K562 (cell line): ENCODE measurements around the gene LTBR. TPM values are rescaled to one million over a fixed set of nuclear protein-coding genes. Genes with fewer than 3 reads are reported as not detected.

ENCODE experiments used
- C11orf30 ChIP-seq: fragments of 450-650 bp; IDR thresholded peaks from 2 replicates; pipeline ENCODE4 v1.6.1; 2016; ENCODE audit warnings: low read depth, mild to moderate bottlenecking
- COPS2 ChIP-seq: fragments of 450-650 bp; conservative IDR thresholded peaks from 2 replicates; pipeline ENCODE4 v1.6.1; 2016; ENCODE audit warnings: mild to moderate bottlenecking, moderate library complexity
- CTBP1 ChIP-seq: fragments of 450-650 bp; IDR thresholded peaks from 2 replicates; pipeline ENCODE4 v1.6.1; 2016; ENCODE audit warnings: borderline replicate concordance
- FUS ChIP-seq: fragments of 200-400 bp; formaldehyde crosslinking; optimal IDR thresholded peaks from 2 replicates; pipeline ENCODE3; 2017; ENCODE audit warnings: low read depth, low read length
- ILF3 ChIP-seq: fragments of 450-650 bp; IDR thresholded peaks from 2 replicates; pipeline ENCODE4 v1.6.1; 2018; ENCODE audit warnings: antibody characterized with exemption, mild to moderate bottlenecking, moderate library complexity, borderline replicate concordance
- MIER1 ChIP-seq: fragments of 450-650 bp; IDR thresholded peaks from 2 replicates; pipeline ENCODE4 v1.6.1; 2016; ENCODE audit warnings: antibody characterized with exemption, mild to moderate bottlenecking, low read depth
- NR2C1 ChIP-seq, 2 experiments: fragments of 450-650 bp; IDR thresholded peaks; 2 replicates each; pipeline ENCODE4 v1.6.1; 2017; ENCODE audit warnings: mild to moderate bottlenecking in 2 of 2, antibody characterized with exemption in 1 of 2, inconsistent platforms in 1 of 2, missing compliant biosample characterization in 1 of 2, missing genetic modification characterization in 1 of 2
- RHOXF2B ChIP-seq: fragments of 250-450 bp; sonication (Bioruptor Pico); conservative IDR thresholded peaks from 2 replicates; pipeline ENCODE4 v1.5.1; 2021
- SIRT6 ChIP-seq: IDR thresholded peaks from one replicate; pipeline ENCODE4 v1.6.1; 2012; ENCODE audit warnings: low read depth, mild to moderate bottlenecking, control low read depth, inconsistent platforms, low read length, moderate library complexity
- SREBF1 ChIP-seq: fragments of 150-350 bp; IDR thresholded peaks from 2 replicates; pipeline ENCODE4 v1.6.1; 2014; ENCODE audit warnings: antibody characterized with exemption, low read depth, low read length, borderline replicate concordance
- TRIM24 ChIP-seq, 2 experiments: fragments of 450-650 bp; IDR thresholded peaks; 2 replicates each; pipeline ENCODE4 v1.6.1; 2016
- ZNF3 ChIP-seq: fragments of 250-450 bp; sonication (Bioruptor Pico); IDR thresholded peaks from 2 replicates; pipeline ENCODE4 v1.5.0; 2021; ENCODE audit warnings: mild to moderate bottlenecking, moderate library complexity
- polyA plus RNA-seq, 8 experiments: library from polyadenylated mRNA; depleted of rRNA in 4 of 8; stranded (reverse) in 5 of 8; unstranded in 3 of 8; fragments of >200 nt; fragmentation: Nextera tagmentation in 2 of 8; fragmentation: Illumina TruSeq in 1 of 8; extraction: Ambion mirVana in 2 of 8; extraction: Trizol in 1 of 8; gene quantifications; 2 replicates each; pipeline versions ENCODE4 v1.2.1 to v1.2.3, GENCODE V29; 2011 to 2014; ENCODE audit warnings: inconsistent platforms in 1 of 8, missing spikeins in 1 of 8
- total RNA-seq, 7 experiments: library from RNA; depleted of rRNA in 6 of 7; stranded (reverse); fragments of >200 nt in 6 of 7; fragmentation: Illumina TruSeq in 2 of 7; extraction: Trizol in 2 of 7; gene quantifications; 2 replicates each; pipeline versions ENCODE4 v1.2.1 to v1.2.3, GENCODE V29; 2011 to 2021; ENCODE audit warnings: low replicate concordance in 1 of 7
- TF ChIP-seq, protein P1 (sequence below), 3 experiments: IDR thresholded peaks in 2 of 3; conservative IDR thresholded peaks in 1 of 3; 2 replicates each; pipeline ENCODE4 v1.5.1; 2011 to 2012; ENCODE audit warnings: low read length in 3 of 3, mild to moderate bottlenecking in 3 of 3, control low read depth in 2 of 3, improper control_type of control experiment in 1 of 3, inconsistent platforms in 1 of 3, low read depth in 1 of 3, mixed read lengths in 1 of 3, moderate library complexity in 1 of 3; ENCODE audit not compliant: insufficient read depth in 2 of 3
- TF ChIP-seq, protein P2 (sequence below), 2 experiments: fragments of 450-650 bp; IDR thresholded peaks; 2 replicates each; pipeline ENCODE4 v1.6.1; 2018; ENCODE audit warnings: mild to moderate bottlenecking in 2 of 2, low read depth in 1 of 2; ENCODE audit not compliant: partially characterized antibody in 2 of 2
- TF ChIP-seq, protein P3 (sequence below): fragments of 450-650 bp; formaldehyde crosslinking; IDR thresholded peaks from 2 replicates; pipeline ENCODE4 v1.4.0; 2020; ENCODE audit warnings: mild to moderate bottlenecking, mixed read lengths
- TF ChIP-seq, protein P4 (sequence below): fragments of 450-650 bp; IDR thresholded peaks from 2 replicates; pipeline ENCODE4 v1.7.1; 2018; ENCODE audit warnings: mild to moderate bottlenecking, low read depth; ENCODE audit not compliant: partially characterized antibody

Gene LTBR
- total and polyA plus RNA-seq, 9 of the 15 experiments (the other 6 are each of a cell fraction or from before 2014, with no cell fraction given) = 0.96 to 69.0 (median 35.3) TPM

DNA sequence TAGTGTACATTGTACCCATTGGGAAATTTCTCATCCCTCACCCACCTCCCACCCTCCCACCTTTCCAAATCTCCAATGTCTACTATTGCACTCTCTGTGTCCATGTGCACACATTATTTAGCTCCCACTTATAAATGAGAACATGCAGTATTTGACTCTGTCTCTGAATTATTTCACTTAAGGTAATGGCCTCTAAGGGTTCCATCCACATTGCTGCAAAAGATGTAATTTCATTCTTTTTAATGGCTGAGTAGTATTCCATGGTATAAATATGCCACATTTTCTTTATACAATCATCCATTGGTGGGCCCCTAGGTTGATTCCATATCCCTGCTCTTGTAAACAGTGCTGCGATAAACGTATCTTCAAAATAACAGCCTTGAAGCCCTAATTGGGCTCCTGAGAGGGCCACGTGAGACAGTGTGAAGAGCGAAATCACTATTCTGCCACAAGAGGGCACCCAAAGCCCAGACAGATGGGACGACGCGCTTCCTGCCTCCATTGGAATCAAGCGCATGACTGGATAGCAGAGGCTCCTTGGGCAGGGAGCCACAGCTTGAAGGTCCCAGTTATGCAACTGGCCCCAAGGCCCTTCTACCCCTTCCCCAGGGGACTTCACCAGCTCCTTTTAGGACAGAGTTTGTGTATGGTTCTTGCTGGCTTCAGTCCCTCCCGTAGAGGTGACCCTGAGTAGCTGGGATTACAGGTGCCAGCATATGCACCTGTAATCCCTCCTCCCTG lies 39.5 kb downstream of the LTBR start (continued):
- TF ChIP-seq NR2C1 (IDR thresholded peaks at IDR 0.05) = no peak
- no peak for TF ChIP-seq NR2C1 (tag; IDR thresholded peaks at IDR 0.05)
- no peak for TF ChIP-seq RHOXF2B (CRISPR knock-in tag)
- TF ChIP-seq ZNF3 (CRISPR knock-in tag) = no peak
- TF ChIP-seq, protein P1, sequence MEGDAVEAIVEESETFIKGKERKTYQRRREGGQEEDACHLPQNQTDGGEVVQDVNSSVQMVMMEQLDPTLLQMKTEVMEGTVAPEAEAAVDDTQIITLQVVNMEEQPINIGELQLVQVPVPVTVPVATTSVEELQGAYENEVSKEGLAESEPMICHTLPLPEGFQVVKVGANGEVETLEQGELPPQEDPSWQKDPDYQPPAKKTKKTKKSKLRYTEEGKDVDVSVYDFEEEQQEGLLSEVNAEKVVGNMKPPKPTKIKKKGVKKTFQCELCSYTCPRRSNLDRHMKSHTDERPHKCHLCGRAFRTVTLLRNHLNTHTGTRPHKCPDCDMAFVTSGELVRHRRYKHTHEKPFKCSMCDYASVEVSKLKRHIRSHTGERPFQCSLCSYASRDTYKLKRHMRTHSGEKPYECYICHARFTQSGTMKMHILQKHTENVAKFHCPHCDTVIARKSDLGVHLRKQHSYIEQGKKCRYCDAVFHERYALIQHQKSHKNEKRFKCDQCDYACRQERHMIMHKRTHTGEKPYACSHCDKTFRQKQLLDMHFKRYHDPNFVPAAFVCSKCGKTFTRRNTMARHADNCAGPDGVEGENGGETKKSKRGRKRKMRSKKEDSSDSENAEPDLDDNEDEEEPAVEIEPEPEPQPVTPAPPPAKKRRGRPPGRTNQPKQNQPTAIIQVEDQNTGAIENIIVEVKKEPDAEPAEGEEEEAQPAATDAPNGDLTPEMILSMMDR (IDR thresholded peaks at IDR 0.05 in 2 of 3, conservative IDR thresholded peaks at IDR 0.05 in 1 of 3; ENCODE audit: insufficient read depth in 2 of 3, low read depth in 1 of 3, low read length in 3 of 3) = peak; percentile 82 to 84 (median 82)
- no peak for TF ChIP-seq TRIM24 (IDR thresholded peaks at IDR 0.05)
- no peak for TF ChIP-seq SIRT6
- TF ChIP-seq SREBF1 = no peak
- TF ChIP-seq FUS = no peak
- TF ChIP-seq COPS2 = no peak
- no peak for TF ChIP-seq ILF3
- TF ChIP-seq MIER1 = no peak
- TF ChIP-seq C11orf30 = no peak
- TF ChIP-seq, protein P2, sequence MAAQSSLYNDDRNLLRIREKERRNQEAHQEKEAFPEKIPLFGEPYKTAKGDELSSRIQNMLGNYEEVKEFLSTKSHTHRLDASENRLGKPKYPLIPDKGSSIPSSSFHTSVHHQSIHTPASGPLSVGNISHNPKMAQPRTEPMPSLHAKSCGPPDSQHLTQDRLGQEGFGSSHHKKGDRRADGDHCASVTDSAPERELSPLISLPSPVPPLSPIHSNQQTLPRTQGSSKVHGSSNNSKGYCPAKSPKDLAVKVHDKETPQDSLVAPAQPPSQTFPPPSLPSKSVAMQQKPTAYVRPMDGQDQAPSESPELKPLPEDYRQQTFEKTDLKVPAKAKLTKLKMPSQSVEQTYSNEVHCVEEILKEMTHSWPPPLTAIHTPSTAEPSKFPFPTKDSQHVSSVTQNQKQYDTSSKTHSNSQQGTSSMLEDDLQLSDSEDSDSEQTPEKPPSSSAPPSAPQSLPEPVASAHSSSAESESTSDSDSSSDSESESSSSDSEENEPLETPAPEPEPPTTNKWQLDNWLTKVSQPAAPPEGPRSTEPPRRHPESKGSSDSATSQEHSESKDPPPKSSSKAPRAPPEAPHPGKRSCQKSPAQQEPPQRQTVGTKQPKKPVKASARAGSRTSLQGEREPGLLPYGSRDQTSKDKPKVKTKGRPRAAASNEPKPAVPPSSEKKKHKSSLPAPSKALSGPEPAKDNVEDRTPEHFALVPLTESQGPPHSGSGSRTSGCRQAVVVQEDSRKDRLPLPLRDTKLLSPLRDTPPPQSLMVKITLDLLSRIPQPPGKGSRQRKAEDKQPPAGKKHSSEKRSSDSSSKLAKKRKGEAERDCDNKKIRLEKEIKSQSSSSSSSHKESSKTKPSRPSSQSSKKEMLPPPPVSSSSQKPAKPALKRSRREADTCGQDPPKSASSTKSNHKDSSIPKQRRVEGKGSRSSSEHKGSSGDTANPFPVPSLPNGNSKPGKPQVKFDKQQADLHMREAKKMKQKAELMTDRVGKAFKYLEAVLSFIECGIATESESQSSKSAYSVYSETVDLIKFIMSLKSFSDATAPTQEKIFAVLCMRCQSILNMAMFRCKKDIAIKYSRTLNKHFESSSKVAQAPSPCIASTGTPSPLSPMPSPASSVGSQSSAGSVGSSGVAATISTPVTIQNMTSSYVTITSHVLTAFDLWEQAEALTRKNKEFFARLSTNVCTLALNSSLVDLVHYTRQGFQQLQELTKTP (IDR thresholded peaks at IDR 0.05; ENCODE audit: low read depth in 1 of 2, partially characterized antibody in 2 of 2) = peak in 1 of 2 experiments; percentile 32
- TF ChIP-seq, protein P3, sequence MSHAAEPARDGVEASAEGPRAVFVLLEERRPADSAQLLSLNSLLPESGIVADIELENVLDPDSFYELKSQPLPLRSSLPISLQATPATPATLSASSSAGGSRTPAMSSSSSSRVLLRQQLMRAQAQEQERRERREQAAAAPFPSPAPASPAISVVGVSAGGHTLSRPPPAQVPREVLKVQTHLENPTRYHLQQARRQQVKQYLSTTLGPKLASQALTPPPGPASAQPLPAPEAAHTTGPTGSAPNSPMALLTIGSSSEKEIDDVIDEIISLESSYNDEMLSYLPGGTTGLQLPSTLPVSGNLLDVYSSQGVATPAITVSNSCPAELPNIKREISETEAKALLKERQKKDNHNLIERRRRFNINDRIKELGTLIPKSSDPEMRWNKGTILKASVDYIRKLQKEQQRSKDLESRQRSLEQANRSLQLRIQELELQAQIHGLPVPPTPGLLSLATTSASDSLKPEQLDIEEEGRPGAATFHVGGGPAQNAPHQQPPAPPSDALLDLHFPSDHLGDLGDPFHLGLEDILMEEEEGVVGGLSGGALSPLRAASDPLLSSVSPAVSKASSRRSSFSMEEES (CRISPR knock-in tag) = no peak; the same call in 1 of the 2 replicates
- peak; percentile 31; the same call in 1 of the 2 replicates for TF ChIP-seq CTBP1
- TF ChIP-seq, protein P4, sequence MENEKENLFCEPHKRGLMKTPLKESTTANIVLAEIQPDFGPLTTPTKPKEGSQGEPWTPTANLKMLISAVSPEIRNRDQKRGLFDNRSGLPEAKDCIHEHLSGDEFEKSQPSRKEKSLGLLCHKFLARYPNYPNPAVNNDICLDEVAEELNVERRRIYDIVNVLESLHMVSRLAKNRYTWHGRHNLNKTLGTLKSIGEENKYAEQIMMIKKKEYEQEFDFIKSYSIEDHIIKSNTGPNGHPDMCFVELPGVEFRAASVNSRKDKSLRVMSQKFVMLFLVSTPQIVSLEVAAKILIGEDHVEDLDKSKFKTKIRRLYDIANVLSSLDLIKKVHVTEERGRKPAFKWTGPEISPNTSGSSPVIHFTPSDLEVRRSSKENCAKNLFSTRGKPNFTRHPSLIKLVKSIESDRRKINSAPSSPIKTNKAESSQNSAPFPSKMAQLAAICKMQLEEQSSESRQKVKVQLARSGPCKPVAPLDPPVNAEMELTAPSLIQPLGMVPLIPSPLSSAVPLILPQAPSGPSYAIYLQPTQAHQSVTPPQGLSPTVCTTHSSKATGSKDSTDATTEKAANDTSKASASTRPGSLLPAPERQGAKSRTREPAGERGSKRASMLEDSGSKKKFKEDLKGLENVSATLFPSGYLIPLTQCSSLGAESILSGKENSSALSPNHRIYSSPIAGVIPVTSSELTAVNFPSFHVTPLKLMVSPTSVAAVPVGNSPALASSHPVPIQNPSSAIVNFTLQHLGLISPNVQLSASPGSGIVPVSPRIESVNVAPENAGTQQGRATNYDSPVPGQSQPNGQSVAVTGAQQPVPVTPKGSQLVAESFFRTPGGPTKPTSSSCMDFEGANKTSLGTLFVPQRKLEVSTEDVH = no peak
